OCI-LY3 (cell line): ENCODE results near the gene TEX264.
A peak's percentile ranks its signal among the peaks of the same experiment; 100 is the strongest.

Experiments used
- EZH2phosphoT487 ChIP-seq: fragments of 200-600 bp; shearing (Covaris generic); IDR thresholded peaks from 2 replicates; pipeline ENCODE4 v1.6.1; 2018; ENCODE audit warnings: antibody characterized with exemption, mixed run types, low read depth
- TF ChIP-seq, protein P1 (sequence below): fragments of 200-600, 300-600 bp; sonication (generic); IDR thresholded peaks from 2 replicates; pipeline ENCODE4 v1.5.1; 2014; ENCODE audit warnings: antibody characterized with exemption, low read length, low read depth

DNA sequence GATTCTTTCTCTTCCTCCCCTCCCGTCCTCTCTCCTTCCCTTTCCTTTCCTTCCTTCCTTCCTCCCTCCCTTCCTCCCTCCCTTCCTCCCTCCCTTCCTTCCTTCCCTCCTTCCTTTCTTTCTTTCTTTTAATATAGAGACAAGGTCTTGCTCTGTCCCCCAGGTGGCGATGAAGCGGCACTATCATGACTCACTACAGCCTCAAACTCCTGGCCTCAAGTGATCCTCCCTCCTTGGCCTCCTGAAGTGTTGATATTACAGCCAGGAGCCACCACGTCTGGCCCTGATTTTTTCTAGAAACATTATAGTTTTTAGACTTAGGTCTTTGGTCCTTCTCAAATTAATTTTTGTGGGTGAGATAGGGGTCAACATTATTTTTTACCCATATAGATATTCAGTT, 51.3 kb downstream of the TEX264 start:
- TF ChIP-seq, protein P1, sequence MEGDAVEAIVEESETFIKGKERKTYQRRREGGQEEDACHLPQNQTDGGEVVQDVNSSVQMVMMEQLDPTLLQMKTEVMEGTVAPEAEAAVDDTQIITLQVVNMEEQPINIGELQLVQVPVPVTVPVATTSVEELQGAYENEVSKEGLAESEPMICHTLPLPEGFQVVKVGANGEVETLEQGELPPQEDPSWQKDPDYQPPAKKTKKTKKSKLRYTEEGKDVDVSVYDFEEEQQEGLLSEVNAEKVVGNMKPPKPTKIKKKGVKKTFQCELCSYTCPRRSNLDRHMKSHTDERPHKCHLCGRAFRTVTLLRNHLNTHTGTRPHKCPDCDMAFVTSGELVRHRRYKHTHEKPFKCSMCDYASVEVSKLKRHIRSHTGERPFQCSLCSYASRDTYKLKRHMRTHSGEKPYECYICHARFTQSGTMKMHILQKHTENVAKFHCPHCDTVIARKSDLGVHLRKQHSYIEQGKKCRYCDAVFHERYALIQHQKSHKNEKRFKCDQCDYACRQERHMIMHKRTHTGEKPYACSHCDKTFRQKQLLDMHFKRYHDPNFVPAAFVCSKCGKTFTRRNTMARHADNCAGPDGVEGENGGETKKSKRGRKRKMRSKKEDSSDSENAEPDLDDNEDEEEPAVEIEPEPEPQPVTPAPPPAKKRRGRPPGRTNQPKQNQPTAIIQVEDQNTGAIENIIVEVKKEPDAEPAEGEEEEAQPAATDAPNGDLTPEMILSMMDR = peak; percentile 34
- TF ChIP-seq EZH2phosphoT487 = no peak
